Activated CD8-positive, alpha-beta T cell treated with anti-CD3 and anti-CD28 coated beads for 36 hours (primary cell): ENCODE measurements around the gene CPE. TPM values are rescaled to one million over a fixed set of nuclear protein-coding genes. Genes with fewer than 3 reads are reported as not detected.
"Not testable (repeated sequence)": the region's sequence is repeated elsewhere in the genome, so short reads cannot be mapped to it uniquely, and the experiment has no call there.

Source experiments
- ATAC-seq: fragments of 200-7000 bp; cut with Tn5 transposase; one replicate; pipeline ENCODE4 v1.10.0; 2021; ENCODE audit warnings: mild to moderate bottlenecking, moderate library complexity
- CTCF ChIA-PET: fragments of 350-600 bp; sonication (Branson Sonifier 250); formaldehyde crosslinking; loops from one replicate; lab custom pipeline; 2021; ENCODE audit warnings: antibody characterized with exemption; lab: Charles Lee
- POLR2A ChIA-PET: fragments of 350-600 bp; sonication (Branson Sonifier 250); formaldehyde crosslinking; loops from one replicate; lab custom pipeline; 2021; ENCODE audit warnings: antibody characterized with exemption; lab: Charles Lee
- DNase-seq: peaks from one replicate; pipeline ENCODE4 v3.0.0-alpha.2; 2020
- H3K27ac Mint-ChIP-seq: one replicate; pipeline ENCODE4 v1.8.0; 2021; ENCODE audit warnings: mild to moderate bottlenecking, mixed read lengths
- H3K27me3 Mint-ChIP-seq: one replicate; pipeline ENCODE4 v1.8.0; 2021; ENCODE audit warnings: mixed read lengths
- H3K36me3 Mint-ChIP-seq: one replicate; pipeline ENCODE4 v1.8.0; 2021; ENCODE audit warnings: low read depth, mixed read lengths
- H3K4me1 Mint-ChIP-seq: one replicate; pipeline ENCODE4 v1.8.0; 2021; ENCODE audit warnings: low read depth, mixed read lengths
- H3K4me3 Mint-ChIP-seq: one replicate; pipeline ENCODE4 v1.8.0; 2021; ENCODE audit warnings: mild to moderate bottlenecking, moderate library complexity, mixed read lengths
- H3K9me3 Mint-ChIP-seq: one replicate; pipeline ENCODE4 v1.8.0; 2021; ENCODE audit warnings: mixed read lengths
- CTCF ChIP-seq: fragments of 200-600 bp; IDR thresholded peaks from one replicate; pipeline ENCODE4 v1.8.0; 2022; ENCODE audit warnings: antibody characterized with exemption, mild to moderate bottlenecking
- intact Hi-C: fragments of 100-400 bp; cut with micrococcal nuclease; formaldehyde crosslinking; loops from one replicate; pipeline ENCODE4 v1.10.0; 2022
- total RNA-seq, 2 experiments: library from RNA; stranded (reverse); gene quantifications; one replicate each; pipeline ENCODE4 v1.2.3, GENCODE V29; 2021

The CPE gene
- total RNA-seq, 2 experiments from 2014 or later, result not detected

DNA sequence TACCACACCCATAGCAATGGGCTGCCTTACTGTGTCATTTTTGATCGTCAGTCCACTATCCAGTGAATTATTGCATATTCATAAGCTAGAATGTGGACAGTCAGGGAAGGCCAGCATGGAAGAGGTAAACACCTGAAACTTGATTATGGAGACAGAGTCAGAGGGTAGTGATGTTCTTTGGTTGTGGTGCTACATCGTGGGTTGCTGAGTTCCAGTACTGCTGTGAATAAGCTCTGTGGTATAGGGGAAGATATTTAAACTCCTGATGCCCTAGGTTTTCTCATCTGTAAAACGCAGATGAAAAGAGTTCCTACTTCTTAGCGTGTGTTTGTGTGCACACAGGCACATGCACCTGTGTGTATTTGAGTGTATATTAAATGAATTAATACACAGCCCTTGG lies 69.9 kb downstream of the CPE start:
- no peaks in the 10 kb centered on the region for H3K4me1 Mint-ChIP-seq
- no peaks in the 10 kb centered on the region for H3K27me3 Mint-ChIP-seq
- H3K36me3 Mint-ChIP-seq, result no peaks in the 10 kb centered on the region
- no peak overlapping the region for H3K27ac Mint-ChIP-seq
- intact Hi-C loops, result no loop called here
- H3K9me3 Mint-ChIP-seq, result no peaks in the 10 kb centered on the region
- TF ChIP-seq CTCF, result no peak
- no peak overlapping the region for H3K4me3 Mint-ChIP-seq
- ChIA-PET POLR2A (no interaction called here), CTCF (no interaction called here)
- ATAC-seq (no peak), DNase-seq (no peak)

DNA sequence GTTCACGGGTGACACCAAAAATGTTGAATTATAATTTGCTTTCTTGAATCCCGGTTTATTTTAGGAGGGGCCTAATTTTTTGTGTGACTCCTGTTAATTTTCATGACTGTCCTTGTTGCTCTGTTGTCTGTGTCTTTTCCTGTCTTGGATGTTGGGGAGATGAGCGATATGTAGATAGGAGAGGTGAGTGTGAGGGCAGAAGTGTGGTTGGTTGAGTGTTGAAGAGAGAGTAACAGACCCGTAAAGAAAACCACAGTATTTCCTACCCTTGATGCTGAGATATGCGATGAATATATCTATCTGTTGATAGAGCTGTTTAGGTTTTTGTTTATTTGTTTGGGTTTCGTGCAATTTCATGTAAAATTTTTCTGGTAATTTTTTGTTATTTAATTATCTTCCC lies 70.5 kb downstream of the CPE start:
- POLR2A ChIA-PET, result no interaction called here
- DNase-seq (no peak), ATAC-seq (no peak)
- intact Hi-C loops, result no loop called here
- Mint-ChIP-seq H3K27ac (no peak overlapping the region), H3K27me3 (no peaks in the 10 kb centered on the region), H3K4me1 (no peaks in the 10 kb centered on the region), H3K4me3 (no peak overlapping the region), H3K36me3 (no peaks in the 10 kb centered on the region), H3K9me3 (no peaks in the 10 kb centered on the region)
- no peak for TF ChIP-seq CTCF
- CTCF ChIA-PET, result interaction anchor here (0.7 kb wide), 1 partner anchor 1577 kb away, joined by 5 read pairs; no protein-coding TSS in a partner anchor

DNA sequence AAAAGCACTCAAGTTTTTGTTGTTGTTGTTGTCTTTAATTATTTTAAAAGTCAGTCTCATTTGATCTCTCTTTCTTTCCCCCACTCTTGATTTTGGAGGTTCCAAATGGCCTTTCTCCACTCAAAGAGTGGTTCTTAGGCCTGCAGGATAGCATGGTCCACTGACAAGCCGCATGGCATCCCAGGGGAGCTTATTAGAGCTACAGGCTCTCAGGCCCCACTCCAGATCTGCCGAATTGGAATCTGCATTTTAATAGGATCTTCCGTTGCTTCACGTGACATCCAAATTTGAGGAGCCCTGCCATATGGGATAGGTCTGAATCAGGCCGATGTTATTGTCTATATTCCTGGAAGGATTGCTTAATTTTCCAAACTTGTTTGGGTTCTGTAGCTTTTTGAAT lies 72.1 kb downstream of the CPE start:
- Mint-ChIP-seq H3K27ac (no peak overlapping the region), H3K4me3 (no peak overlapping the region), H3K36me3 (no peaks in the 10 kb centered on the region), H3K9me3 (no peaks in the 10 kb centered on the region), H3K4me1 (no peaks in the 10 kb centered on the region), H3K27me3 (no peaks in the 10 kb centered on the region)
- DNase-seq (no peak), ATAC-seq (no peak)
- ChIA-PET POLR2A (no interaction called here), CTCF (interaction anchor here (1.5 kb wide), 1 partner anchor 42 kb away, joined by 3 read pairs; no protein-coding TSS in a partner anchor)
- intact Hi-C loops, result no loop called here
- no peak for TF ChIP-seq CTCF

GRCh38 chr4:165453140-165453539 lies 74.3 kb downstream of the CPE start:
- intact Hi-C loops, DNase-seq, H3K27ac Mint-ChIP-seq, ATAC-seq, H3K9me3 Mint-ChIP-seq, H3K27me3 Mint-ChIP-seq, H3K4me3 Mint-ChIP-seq, H3K4me1 Mint-ChIP-seq, H3K36me3 Mint-ChIP-seq: not testable (repeated sequence)
- CTCF ChIA-PET, result interaction anchor here (1.1 to 1.4 kb wide), 2 partner anchors 11 to 322 kb away, joined by 3 to 4 read pairs; no protein-coding TSS in a partner anchor
- POLR2A ChIA-PET, result interaction anchor here (1.1 to 1.4 kb wide), 2 partner anchors 27 to 40 kb away, joined by 3 to 6 read pairs; no protein-coding TSS in a partner anchor

GRCh38 chr4:165454426-165454825 lies 75.6 kb downstream of the CPE start:
- H3K27ac Mint-ChIP-seq, result no peak overlapping the region
- no peaks in the 10 kb centered on the region for H3K9me3 Mint-ChIP-seq
- DNase-seq (no peak), ATAC-seq (no peak)
- H3K4me3 Mint-ChIP-seq, result no peak overlapping the region
- intact Hi-C loops, result no loop called here
- no peaks in the 10 kb centered on the region for H3K4me1 Mint-ChIP-seq
- H3K27me3 Mint-ChIP-seq, result peaks cover 4% of the 10 kb centered on the region
- POLR2A ChIA-PET, result interaction anchor here (1.1 to 1.4 kb wide), 2 partner anchors 28 to 41 kb away, joined by 3 to 6 read pairs; no protein-coding TSS in a partner anchor
- no peak for TF ChIP-seq CTCF
- CTCF ChIA-PET, result interaction anchor here (1.0 to 2.3 kb wide), 5 partner anchors 9 to 342 kb away, joined by 3 to 7 read pairs (median 4); partner anchors contain the start of gene TMEM192
- no peaks in the 10 kb centered on the region for H3K36me3 Mint-ChIP-seq
